GM15510 (cell line): Measurements from ENCODE around the gene C11orf71.

Experiments used
- POLR2A ChIP-seq: IDR thresholded peaks from 3 replicates; pipeline ENCODE4 v1.6.1; 2011; ENCODE audit warnings: borderline replicate concordance; ENCODE audit not compliant: insufficient read length; ENCODE audit errors: extremely low read depth

Gene C11orf71

GRCh38 chr11:114384487-114384886 is 15.8 kb downstream of the C11orf71 start:
- no peak for TF ChIP-seq POLR2A

DNA sequence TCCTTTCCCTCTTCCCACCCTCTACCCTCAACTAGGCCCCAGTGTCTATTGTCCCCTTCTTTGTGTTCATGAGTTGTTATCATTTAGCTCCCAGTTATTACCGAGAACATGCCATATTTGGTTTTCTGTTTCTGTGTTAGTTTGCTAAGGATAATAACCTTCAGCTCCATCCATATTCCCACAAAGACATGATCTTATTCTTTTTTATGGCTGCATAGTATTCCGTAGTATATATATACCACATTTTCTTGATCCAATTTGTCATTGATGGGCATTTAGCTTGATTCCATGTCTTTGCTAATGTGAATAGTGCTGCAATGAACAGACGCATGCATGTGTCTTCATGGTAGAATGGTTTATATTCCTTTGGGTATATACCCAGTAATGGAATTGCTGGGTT is 17.8 kb downstream of the C11orf71 start:
- no peak for TF ChIP-seq POLR2A

GRCh38 chr11:114379394-114380069 is 20.8 kb downstream of the C11orf71 start:
- no peak for TF ChIP-seq POLR2A

DNA sequence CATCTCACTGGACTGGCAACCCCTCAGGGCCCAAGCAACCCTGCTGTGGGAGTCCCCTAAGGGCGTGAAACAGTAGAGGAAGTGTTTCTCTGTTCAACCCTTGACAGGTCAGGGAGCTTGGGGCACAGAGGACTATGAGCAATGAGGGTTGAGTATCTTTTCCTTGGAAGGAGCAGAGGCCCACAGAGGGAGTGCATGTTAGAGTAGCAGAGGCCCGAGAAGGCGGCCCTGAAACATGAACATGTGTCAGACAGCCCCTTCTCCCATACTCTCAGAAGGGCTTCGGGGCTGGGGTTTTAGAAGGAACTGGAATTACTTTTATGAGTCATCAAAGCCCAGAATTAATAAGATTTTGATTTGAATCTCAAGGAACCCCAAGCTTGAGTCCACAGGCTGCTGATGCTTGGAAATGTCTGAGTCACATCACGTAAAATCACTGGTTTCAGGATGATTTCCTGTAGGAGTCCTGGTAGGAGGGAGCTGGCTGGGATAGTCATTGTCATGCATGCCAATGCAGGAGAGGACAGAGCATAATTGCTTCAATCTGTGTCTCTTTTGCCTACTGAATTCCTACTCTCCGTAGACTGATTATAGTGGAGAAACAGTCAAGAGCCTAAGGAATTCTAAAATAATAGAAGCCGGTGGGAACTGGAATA is 22.6 kb downstream of the C11orf71 start:
- TF ChIP-seq POLR2A, result no peak

DNA sequence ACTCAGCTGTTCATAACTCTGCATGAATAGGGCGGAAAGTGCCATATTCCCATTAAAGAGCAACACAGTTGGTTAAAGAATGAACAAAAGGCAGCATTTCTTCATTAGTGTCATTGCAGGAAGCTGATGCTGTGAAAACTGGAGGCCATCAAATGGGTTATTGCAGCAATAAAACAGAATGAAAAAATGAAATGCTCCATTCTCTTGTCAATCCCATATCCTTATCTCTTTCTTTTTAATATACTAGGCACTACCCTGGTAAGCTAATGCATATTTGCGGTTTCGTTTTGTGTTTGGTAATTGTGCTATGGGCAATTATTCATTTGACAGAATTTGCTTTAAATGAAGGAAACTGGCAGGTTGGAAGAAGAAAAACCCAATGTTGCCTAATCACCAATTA is 25.3 kb downstream of the C11orf71 start:
- no peak for TF ChIP-seq POLR2A

- TF ChIP-seq POLR2A, result no peak
These were observed 31.2 kb downstream of the C11orf71 start for GRCh38 chr11:114368918-114369680.

DNA sequence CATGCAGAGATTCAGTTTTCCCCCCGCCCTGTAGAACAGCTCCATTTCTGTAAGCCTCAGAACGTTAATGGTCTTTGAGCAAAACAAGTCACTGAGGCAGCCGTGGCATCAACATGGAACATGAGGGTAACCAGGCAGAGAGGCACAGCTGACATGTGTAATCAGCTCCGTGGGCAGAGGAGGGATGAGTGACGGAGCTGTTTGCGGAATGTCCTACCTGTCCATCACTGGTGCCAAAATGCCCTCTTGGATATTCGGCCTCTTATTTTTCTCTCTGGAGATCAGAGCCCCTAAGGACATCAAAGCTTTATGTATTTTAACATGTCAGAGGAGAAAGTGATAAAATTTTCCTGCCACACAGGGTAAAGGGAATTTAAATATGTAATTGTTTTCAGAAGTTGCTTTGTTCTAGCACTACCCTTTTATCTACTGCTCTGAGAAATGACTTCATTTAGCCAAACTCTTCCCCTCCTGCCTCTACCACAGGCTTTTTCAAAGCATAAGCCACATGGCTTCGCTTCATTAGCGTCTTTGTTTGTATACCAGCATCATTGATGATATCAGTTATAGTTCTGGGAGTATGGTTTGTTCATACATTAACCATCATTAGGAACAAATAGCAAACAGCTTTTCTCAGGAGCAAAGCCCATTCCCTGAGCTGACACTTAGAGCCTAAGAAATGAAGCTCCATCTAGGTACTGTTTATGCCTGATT is 32.9 kb downstream of the C11orf71 start:
- no peak for TF ChIP-seq POLR2A

DNA sequence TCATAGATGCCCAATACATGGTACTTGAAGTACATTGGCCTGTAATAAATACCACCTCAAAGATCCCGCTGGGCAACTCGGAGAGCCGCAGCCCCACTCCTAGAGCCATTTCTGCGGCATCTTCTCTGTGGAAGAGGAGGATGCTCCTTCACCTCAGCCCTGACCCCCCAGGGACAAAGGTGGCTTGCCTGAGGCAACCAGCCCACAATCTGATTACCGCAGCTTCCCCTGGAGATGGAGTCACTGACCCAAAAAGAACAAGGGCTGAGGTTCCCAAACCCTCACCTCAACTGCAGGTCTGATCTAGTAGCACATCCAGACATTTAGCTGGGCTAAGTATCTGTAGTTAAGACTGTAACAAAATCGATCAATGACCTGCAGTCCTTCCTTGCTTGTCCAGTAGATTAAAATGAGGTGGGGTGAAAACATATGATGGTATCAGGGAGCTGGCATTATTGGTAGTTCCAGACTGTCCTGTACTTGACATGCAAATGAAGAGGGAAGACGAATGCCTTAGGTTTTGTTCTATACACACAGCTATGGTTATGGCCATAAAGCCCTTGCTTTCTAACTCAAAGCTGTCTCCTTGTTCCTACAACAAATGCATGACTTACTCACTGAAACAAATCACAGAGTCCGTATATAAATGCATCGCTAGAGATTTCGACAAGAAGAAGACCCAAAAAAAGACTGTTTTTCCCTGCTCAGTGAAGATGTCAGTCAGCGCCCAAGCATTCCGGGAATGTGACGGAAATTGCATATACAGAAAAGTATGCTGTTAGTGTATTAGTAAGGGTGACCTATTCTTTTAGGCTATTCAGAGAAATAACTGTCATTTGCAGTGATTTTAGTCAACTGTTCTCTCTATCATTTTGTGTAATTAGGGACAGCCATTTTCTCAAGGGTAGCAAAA is 33.7 kb downstream of the C11orf71 start:
- no peak for TF ChIP-seq POLR2A

GRCh38 chr11:114362958-114363357 is 37.4 kb downstream of the C11orf71 start:
- no peak for TF ChIP-seq POLR2A

DNA sequence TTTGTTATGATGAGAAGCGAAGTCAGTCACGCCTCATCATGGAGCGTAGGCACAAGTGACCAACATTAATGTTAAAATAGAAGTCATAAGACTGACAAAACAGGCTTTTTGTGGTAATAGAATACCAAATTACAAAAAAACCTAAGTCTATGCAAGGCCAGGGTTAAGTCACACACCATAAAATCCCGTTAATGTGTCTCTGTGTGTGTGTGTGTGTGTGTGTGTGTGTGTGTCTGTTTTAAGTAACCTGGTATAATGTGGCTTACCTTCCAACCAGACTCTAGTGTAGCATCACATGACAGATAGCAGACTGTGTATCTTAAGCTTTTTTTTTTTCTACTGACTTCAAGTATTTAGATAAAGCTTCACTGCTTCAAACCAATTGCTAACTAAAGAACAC is 38.0 kb downstream of the C11orf71 start:
- TF ChIP-seq POLR2A, result no peak

DNA sequence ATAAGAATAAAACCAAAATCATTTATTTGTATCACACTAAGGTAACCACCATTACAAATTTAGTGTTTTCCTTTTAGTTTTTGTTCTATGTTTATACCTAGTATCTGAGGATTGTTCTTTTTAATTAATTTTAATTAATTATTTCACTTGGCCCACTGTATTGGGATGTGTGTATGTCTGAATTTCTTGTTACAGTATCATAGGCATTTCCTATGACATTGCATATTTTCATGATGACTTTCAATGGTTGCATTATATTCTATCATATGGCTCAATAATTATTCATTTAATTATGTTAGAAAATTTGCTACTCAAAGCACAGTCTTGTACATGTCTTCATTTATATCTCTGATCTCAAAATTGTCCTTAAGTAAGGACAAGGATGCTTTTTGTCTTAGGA is 41.0 kb downstream of the C11orf71 start:
- no peak for TF ChIP-seq POLR2A

- TF ChIP-seq POLR2A, result no peak
These were observed 41.6 kb downstream of the C11orf71 start for GRCh38 chr11:114358716-114359115.

- no peak for TF ChIP-seq POLR2A
These were observed 46.2 kb downstream of the C11orf71 start for GRCh38 chr11:114354076-114354475.

DNA sequence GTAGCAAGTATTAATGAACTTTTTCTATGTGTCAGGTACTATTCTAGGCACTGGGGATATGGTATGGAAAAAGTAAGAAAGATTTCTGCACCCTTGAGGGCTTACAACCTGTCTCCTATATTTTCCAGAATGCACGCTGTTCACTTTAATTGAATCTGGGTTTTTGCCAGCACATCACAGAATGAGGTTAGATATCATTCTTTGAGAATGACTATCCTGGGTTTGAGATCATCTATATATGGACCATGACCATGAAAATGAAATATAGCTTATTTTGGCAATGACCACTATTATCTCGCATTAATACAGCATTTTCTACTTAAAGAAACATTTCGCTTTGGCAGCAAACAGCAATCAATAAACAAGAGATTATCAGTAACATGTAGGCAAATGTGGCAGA is 46.9 kb downstream of the C11orf71 start:
- no peak for TF ChIP-seq POLR2A
